Right lobe of liver (tissue), 4 donors: Measurements from ENCODE around the gene C17orf107.

Source experiments
- CTCF ChIP-seq, 4 donors: fragments of 200-600 bp in 3 of 4; fragments of 450-650 bp in 1 of 4; IDR thresholded peaks; one replicate each; pipeline versions ENCODE4 v1.5.1 to v1.8.0; 2016 to 2022; ENCODE audit warnings: antibody characterized with exemption in 4 of 4, mild to moderate bottlenecking in 2 of 4
- POLR2A ChIP-seq: fragments of 450-650 bp; IDR thresholded peaks from one replicate; pipeline ENCODE4 v1.6.1; 2017; ENCODE audit warnings: antibody characterized with exemption, mild to moderate bottlenecking
- donor health status: DM: no; HTN: no; CAD: no.
- donor health status: DM: no; HTN: no; CAD: no.
- donor health status: DM: no; HTN: yes; CAD: no.

GRCh38 chr17:4852567-4853207 lies 46.6 kb upstream of the C17orf107 start:
- no peak for TF ChIP-seq POLR2A
- no peak for TF ChIP-seq CTCF (IDR thresholded peaks at IDR 0.05)
